Measurements from ENCODE around the gene PPM1D. TPM values are rescaled to one million over a fixed set of nuclear protein-coding genes. Genes with fewer than 3 reads are reported as not detected.

Gene PPM1D
- total RNA-seq, 1 experiment from 2014 or later, result 19.0 TPM

GRCh38 chr17:60604686-60605334 lies 4.8 kb downstream of the PPM1D start:
- Mint-ChIP-seq H3K4me1 (peaks cover 10% of the 10 kb centered on the region in 2 experiments), H3K36me3 (ENCODE audit: insufficient read depth in 1 of 3, low read depth in 3 of 3) (no peaks in the 10 kb centered on the region), H3K27me3 (ENCODE audit: low read depth) (no peaks in the 10 kb centered on the region), H3K4me3 (no peak overlapping the region), H3K27ac (no peak overlapping the region), H3K9me3 (no peaks in the 10 kb centered on the region; a peak in 1 of 5 replicates)
- H3K56ac ChIP-seq (ENCODE audit: insufficient read length, low read depth, low read length), result no peak overlapping the region
- no peak overlapping the region for H2BK5ac ChIP-seq (ENCODE audit: insufficient read length, low read length)
- H2BK15ac ChIP-seq (ENCODE audit: low read depth, low read length), result no peak overlapping the region
- H3K9ac ChIP-seq (ENCODE audit: extremely low read depth, insufficient read length, low read length), result no peak overlapping the region
- WGBS (ENCODE audit: extremely low coverage, insufficient read length, low lambda C conversion rate), result no CpG with 5 or more reads among the region's 5 CpGs
- H3K18ac ChIP-seq (ENCODE audit: insufficient read length, low read depth, low read length), result no peak overlapping the region
- H4K20me1 ChIP-seq (ENCODE audit: control insufficient read depth, insufficient read depth, insufficient read length), result no peaks in the 10 kb centered on the region
- H3T11ph ChIP-seq (ENCODE audit: low read length), result no peak overlapping the region
- no peak overlapping the region for H2BK12ac ChIP-seq (ENCODE audit: insufficient read length, low read depth, low read length)
- no peaks in the 10 kb centered on the region for H3K4me1 ChIP-seq (ENCODE audit: insufficient read depth, low read length)
- DNase-seq, result no peak
- no peak overlapping the region for H4K5ac ChIP-seq (ENCODE audit: insufficient read length, low read depth, low read length)
- H2BK120ac ChIP-seq (ENCODE audit: low read depth, low read length, poor library complexity, severe bottlenecking), result no peak overlapping the region
- TF ChIP-seq, protein P1, sequence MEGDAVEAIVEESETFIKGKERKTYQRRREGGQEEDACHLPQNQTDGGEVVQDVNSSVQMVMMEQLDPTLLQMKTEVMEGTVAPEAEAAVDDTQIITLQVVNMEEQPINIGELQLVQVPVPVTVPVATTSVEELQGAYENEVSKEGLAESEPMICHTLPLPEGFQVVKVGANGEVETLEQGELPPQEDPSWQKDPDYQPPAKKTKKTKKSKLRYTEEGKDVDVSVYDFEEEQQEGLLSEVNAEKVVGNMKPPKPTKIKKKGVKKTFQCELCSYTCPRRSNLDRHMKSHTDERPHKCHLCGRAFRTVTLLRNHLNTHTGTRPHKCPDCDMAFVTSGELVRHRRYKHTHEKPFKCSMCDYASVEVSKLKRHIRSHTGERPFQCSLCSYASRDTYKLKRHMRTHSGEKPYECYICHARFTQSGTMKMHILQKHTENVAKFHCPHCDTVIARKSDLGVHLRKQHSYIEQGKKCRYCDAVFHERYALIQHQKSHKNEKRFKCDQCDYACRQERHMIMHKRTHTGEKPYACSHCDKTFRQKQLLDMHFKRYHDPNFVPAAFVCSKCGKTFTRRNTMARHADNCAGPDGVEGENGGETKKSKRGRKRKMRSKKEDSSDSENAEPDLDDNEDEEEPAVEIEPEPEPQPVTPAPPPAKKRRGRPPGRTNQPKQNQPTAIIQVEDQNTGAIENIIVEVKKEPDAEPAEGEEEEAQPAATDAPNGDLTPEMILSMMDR (conservative IDR thresholded peaks at IDR 0.05), result no peak
- peaks cover 29% of the 10 kb centered on the region; the same call in 1 of the 2 replicates for H3K79me2 ChIP-seq (ENCODE audit: insufficient read depth, low read length)
- no peak overlapping the region for H3K27ac ChIP-seq (ENCODE audit: insufficient read length, low read depth, low read length)
- H3K4ac ChIP-seq (ENCODE audit: low read depth, low read length), result no peak overlapping the region
- no peak overlapping the region for H3K14ac ChIP-seq (ENCODE audit: insufficient read depth, low read length)
- H4K8ac ChIP-seq (replicated peaks; ENCODE audit: insufficient read length, low read depth, low read length), result no peak overlapping the region
- no peak overlapping the region for H3K23ac ChIP-seq (ENCODE audit: insufficient read length, low read depth, low read length)
- H3K4me2 ChIP-seq (ENCODE audit: insufficient read depth, insufficient read length, low read length), result no peak overlapping the region
- H3K23me2 ChIP-seq (ENCODE audit: insufficient read length, low read depth, low read length, poor library complexity, severe bottlenecking), result peaks cover 3% of the 10 kb centered on the region
- H4K91ac ChIP-seq (ENCODE audit: insufficient read length, low read depth, low read length), result no peak overlapping the region
- H2BK20ac ChIP-seq (ENCODE audit: low read depth, low read length, poor library complexity, severe bottlenecking), result no peak overlapping the region
- H2AFZ ChIP-seq (ENCODE audit: low read length), result no peak overlapping the region
- H2AK5ac ChIP-seq (ENCODE audit: insufficient read length, low read length), result no peak overlapping the region
- H3K79me1 ChIP-seq (ENCODE audit: insufficient read depth, low read depth, low read length, poor library complexity, severe bottlenecking), result peaks cover 5% of the 10 kb centered on the region
- no peaks in the 10 kb centered on the region for H3K27me3 ChIP-seq (ENCODE audit: insufficient read depth, low read length)
- H3K9me3 ChIP-seq (ENCODE audit: control insufficient read depth, low read depth, low read length), result no peaks in the 10 kb centered on the region
